ENCODE results near the gene NATD1.

- TF ChIP-seq CTCF (IDR thresholded peaks at IDR 0.05), result no peak
- no peak for TF ChIP-seq POLR2A (IDR thresholded peaks at IDR 0.05)
Observed at GRCh38 chr17:21223086-21223485, 30.1 kb downstream of the NATD1 start.
